H9 (cell line): ENCODE results near the gene NDUFA11. TPM values are rescaled to one million over a fixed set of nuclear protein-coding genes. Genes with fewer than 3 reads are reported as not detected.

Experiments used
- DNase-seq: peaks from one replicate; pipeline ENCODE4 v3.0.0-alpha.2; 2017
- H2AFZ ChIP-seq: one replicate; pipeline ENCODE4 v1.6.1; 2013; ENCODE audit warnings: mild to moderate bottlenecking, low read length, control low read depth, moderate library complexity
- H2AK5ac ChIP-seq: 2 replicates; pipeline ENCODE4 v1.6.1; 2013; ENCODE audit warnings: low read length, control low read depth, mixed read lengths; ENCODE audit not compliant: insufficient read length
- H2BK120ac ChIP-seq: one replicate; pipeline ENCODE4 v1.6.1; 2013; ENCODE audit warnings: low read depth, mild to moderate bottlenecking, low read length, control low read depth, inconsistent platforms; ENCODE audit not compliant: poor library complexity, severe bottlenecking
- H2BK12ac ChIP-seq: 2 replicates; pipeline ENCODE4 v1.6.1; 2013; ENCODE audit warnings: low read length, control low read depth, mixed read lengths, low read depth; ENCODE audit not compliant: insufficient read length
- H2BK15ac ChIP-seq: 2 replicates; pipeline ENCODE4 v1.6.1; 2013; ENCODE audit warnings: low read depth, low read length, control low read depth
- H2BK20ac ChIP-seq: one replicate; pipeline ENCODE4 v1.6.1; 2013; ENCODE audit warnings: low read depth, mild to moderate bottlenecking, low read length, control low read depth, inconsistent platforms; ENCODE audit not compliant: poor library complexity, severe bottlenecking
- H2BK5ac ChIP-seq: 2 replicates; pipeline ENCODE4 v1.6.1; 2013; ENCODE audit warnings: low read length, control low read depth, mixed read lengths; ENCODE audit not compliant: insufficient read length
- H3K14ac ChIP-seq: 2 replicates; pipeline ENCODE4 v1.6.1; 2013; ENCODE audit warnings: low read length, control low read depth; ENCODE audit not compliant: insufficient read depth
- H3K18ac ChIP-seq: 2 replicates; pipeline ENCODE4 v1.6.1; 2013; ENCODE audit warnings: low read depth, mild to moderate bottlenecking, mixed read lengths, low read length, control low read depth; ENCODE audit not compliant: insufficient read length
- H3K23ac ChIP-seq: 2 replicates; pipeline ENCODE4 v1.6.1; 2013; ENCODE audit warnings: low read length, control low read depth, mixed read lengths, low read depth; ENCODE audit not compliant: insufficient read length
- H3K23me2 ChIP-seq: 2 replicates; pipeline ENCODE4 v1.6.1; 2013; ENCODE audit warnings: low read depth, mild to moderate bottlenecking, mixed read lengths, low read length, control low read depth; ENCODE audit not compliant: insufficient read length, poor library complexity, severe bottlenecking
- H3K27ac ChIP-seq: 2 replicates; pipeline ENCODE4 v1.5.1; 2013; ENCODE audit warnings: low read length, control low read depth, mixed read lengths, low read depth; ENCODE audit not compliant: insufficient read length
- H3K27me3 ChIP-seq: 2 replicates; pipeline ENCODE4 v1.6.1; 2013; ENCODE audit warnings: low read length, control low read depth, inconsistent platforms; ENCODE audit not compliant: insufficient read depth
- H3K4ac ChIP-seq: 2 replicates; pipeline ENCODE4 v1.6.1; 2013; ENCODE audit warnings: low read depth, mild to moderate bottlenecking, control low read depth, inconsistent platforms, low read length, moderate library complexity
- H3K4me1 ChIP-seq: 2 replicates; pipeline ENCODE4 v1.6.1; 2013; ENCODE audit warnings: low read length, control low read depth, inconsistent platforms; ENCODE audit not compliant: insufficient read depth
- H3K4me2 ChIP-seq: 2 replicates; pipeline ENCODE4 v1.6.1; 2013; ENCODE audit warnings: low read length, control low read depth, mixed read lengths; ENCODE audit not compliant: insufficient read length, insufficient read depth
- H3K56ac ChIP-seq: 2 replicates; pipeline ENCODE4 v1.6.1; 2013; ENCODE audit warnings: low read depth, mild to moderate bottlenecking, mixed read lengths, low read length, control low read depth; ENCODE audit not compliant: insufficient read length
- H3K79me1 ChIP-seq: 2 replicates; pipeline ENCODE4 v1.6.1; 2013; ENCODE audit warnings: low read depth, mild to moderate bottlenecking, moderate library complexity, low read length, control low read depth, inconsistent platforms; ENCODE audit not compliant: insufficient read depth, poor library complexity, severe bottlenecking
- H3K79me2 ChIP-seq: 2 replicates; pipeline ENCODE4 v1.6.1; 2013; ENCODE audit warnings: low read length, control low read depth, inconsistent platforms; ENCODE audit not compliant: insufficient read depth
- H3K9ac ChIP-seq: 2 replicates; pipeline ENCODE4 v1.6.1; 2013; ENCODE audit warnings: low read length, control low read depth, mixed read lengths; ENCODE audit not compliant: insufficient read length; ENCODE audit errors: extremely low read depth
- H3K9me3 ChIP-seq: one replicate; pipeline ENCODE4 v1.6.1; 2013; ENCODE audit warnings: low read depth, low read length, inconsistent platforms; ENCODE audit not compliant: control insufficient read depth
- H3T11ph ChIP-seq: one replicate; pipeline ENCODE4 v1.6.1; 2013; ENCODE audit warnings: mild to moderate bottlenecking, low read length, control low read depth, inconsistent platforms
- H4K20me1 ChIP-seq: one replicate; pipeline ENCODE4 v1.6.1; 2013; ENCODE audit not compliant: control insufficient read depth, insufficient read length, insufficient read depth
- H4K5ac ChIP-seq: 2 replicates; pipeline ENCODE4 v1.6.1; 2013; ENCODE audit warnings: low read depth, mild to moderate bottlenecking, mixed read lengths, low read length, control low read depth; ENCODE audit not compliant: insufficient read length
- H4K8ac ChIP-seq: replicated peaks from 2 replicates; pipeline ENCODE4 v1.6.1; 2013; ENCODE audit warnings: low read length, control low read depth, mixed read lengths, low read depth; ENCODE audit not compliant: insufficient read length
- H4K91ac ChIP-seq: 2 replicates; pipeline ENCODE4 v1.6.1; 2013; ENCODE audit warnings: low read depth, mild to moderate bottlenecking, moderate library complexity, mixed read lengths, low read length, control low read depth; ENCODE audit not compliant: insufficient read length
- H3K27ac Mint-ChIP-seq, 3 experiments: 2 replicates in 2 of 3; 3 replicates in 1 of 3; pipeline ENCODE4 v1.8.0; 2020 to 2021; ENCODE audit warnings: mixed read lengths in 3 of 3, mild to moderate bottlenecking in 1 of 3, moderate library complexity in 1 of 3
- H3K27me3 Mint-ChIP-seq: 2 replicates; pipeline ENCODE4 v1.8.0; 2021; ENCODE audit warnings: low read depth, mild to moderate bottlenecking, moderate library complexity, mixed read lengths
- H3K36me3 Mint-ChIP-seq, 3 experiments: 2 replicates in 2 of 3; 3 replicates in 1 of 3; pipeline ENCODE4 v1.8.0; 2020 to 2021; ENCODE audit warnings: low read depth in 3 of 3, mixed read lengths in 3 of 3; ENCODE audit not compliant: insufficient read depth in 1 of 3
- H3K4me1 Mint-ChIP-seq, 2 experiments: 2 replicates each; pipeline ENCODE4 v1.8.0; 2020; ENCODE audit warnings: mixed read lengths in 2 of 2
- H3K4me3 Mint-ChIP-seq, 2 experiments: 2 replicates in 1 of 2; 3 replicates in 1 of 2; pipeline ENCODE4 v1.8.0; 2020 to 2021; ENCODE audit warnings: mild to moderate bottlenecking in 2 of 2, mixed read lengths in 2 of 2, moderate library complexity in 1 of 2
- H3K9me3 Mint-ChIP-seq, 2 experiments: 2 replicates in 1 of 2; 3 replicates in 1 of 2; pipeline ENCODE4 v1.8.0; 2020; ENCODE audit warnings: mild to moderate bottlenecking in 2 of 2, mixed read lengths in 2 of 2, moderate library complexity in 1 of 2
- CTCF ChIP-seq: fragments of 200-600 bp; sonication (generic); conservative IDR thresholded peaks from 3 replicates; pipeline ENCODE4 v1.8.0; 2021; ENCODE audit warnings: antibody characterized with exemption, mild to moderate bottlenecking
- WGBS: extraction: QIAGEN DNeasy Blood & Tissue Kit; methylation state at CpG from one replicate; pipeline ENCODE4 v1.1.7; 2013; ENCODE audit warnings: missing lambda C conversion rate, low lambda C conversion rate, mixed read lengths; ENCODE audit not compliant: insufficient read length; ENCODE audit errors: extremely low coverage; 5-methylcytosine and 5-hydroxymethylcytosine counted together
- total RNA-seq: library from RNA; stranded (reverse); gene quantifications from 2 replicates; pipeline ENCODE4 v1.2.1, GENCODE V29; 2021

The NDUFA11 gene
- total RNA-seq, 1 experiment from 2014 or later, result 282 TPM

- Histone ChIP-seq H3K18ac (no peak overlapping the region), H3K79me2 (peaks cover 18% of the 10 kb centered on the region; the same call in 1 of the 2 replicates), H2BK120ac (no peak overlapping the region), H2BK20ac (no peak overlapping the region), H3K56ac (no peak overlapping the region), H3K14ac (no peak overlapping the region), H4K8ac (no peak overlapping the region), H4K5ac (no peak overlapping the region), H3K9ac (no peak overlapping the region), H4K91ac (no peak overlapping the region), H2AK5ac (no peak overlapping the region), H4K20me1 (no peaks in the 10 kb centered on the region), H3K27ac (no peak overlapping the region), H3K4me2 (no peak overlapping the region), H2AFZ (no peak overlapping the region), H2BK5ac (no peak overlapping the region), H3K9me3 (no peaks in the 10 kb centered on the region), H3T11ph (no peak overlapping the region), H3K23ac (no peak overlapping the region), H3K79me1 (peaks cover 3% of the 10 kb centered on the region), H2BK12ac (no peak overlapping the region), H3K27me3 (no peaks in the 10 kb centered on the region), H2BK15ac (no peak overlapping the region), H3K4ac (no peak overlapping the region), H3K4me1 (no peaks in the 10 kb centered on the region), H3K23me2 (peaks cover 3% of the 10 kb centered on the region)
- no peak for TF ChIP-seq CTCF
- peaks cover 15 to 28% (median 18%) of the 10 kb centered on the region in 3 experiments for H3K36me3 Mint-ChIP-seq
- H3K4me1 Mint-ChIP-seq, result peaks cover 2 to 5% of the 10 kb centered on the region in 2 experiments; a peak in 3 of 4 replicates
- H3K27ac Mint-ChIP-seq, result no peak overlapping the region
- no CpG with 5 or more reads among the region's 13 CpGs for WGBS
- H3K27me3 Mint-ChIP-seq, result no peaks in the 10 kb centered on the region
- DNase-seq, result no peak
- peak overlapping the region in 1 of 2 experiments; percentile 24; a peak in 1 of 5 replicates for H3K4me3 Mint-ChIP-seq
- no peaks in the 10 kb centered on the region for H3K9me3 Mint-ChIP-seq
Measured at GRCh38 chr19:5899728-5900526, 3.7 kb downstream of the NDUFA11 start.
